GM19372 (cell line): ENCODE results near the gene BIN2.
A peak's percentile ranks its signal among the peaks of the same experiment; 100 is the strongest.
"Not testable (repeated sequence)": the region's sequence is repeated elsewhere in the genome, so short reads cannot be mapped to it uniquely, and the experiment has no call there.

Experiments
- ATAC-seq: cut with Tn5 transposase; IDR thresholded peaks from one replicate; pipeline ENCODE4 v1.9.1; 2021; ENCODE audit warnings: mild to moderate bottlenecking, low read depth, moderate library complexity; ENCODE audit not compliant: unreplicated experiment

The BIN2 gene

DNA sequence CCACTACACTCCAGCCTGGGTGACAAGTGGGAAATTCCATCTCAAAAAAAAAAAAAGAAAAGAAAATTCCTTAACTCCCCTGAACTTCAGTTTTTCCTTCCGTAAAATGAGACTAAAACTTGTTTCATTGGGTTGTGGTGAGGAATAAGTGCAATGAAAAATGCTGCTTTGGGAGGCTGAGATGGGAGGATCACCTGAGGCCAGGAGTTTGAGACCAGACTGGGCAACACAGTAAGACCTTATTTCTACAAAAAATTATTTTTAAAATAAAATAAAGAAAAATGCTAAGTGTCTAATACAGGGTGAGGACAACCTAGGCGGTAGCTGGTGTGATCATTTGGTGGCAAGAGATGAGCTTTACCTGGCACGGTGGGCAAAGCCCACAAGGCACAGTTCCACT lies 60.6 kb downstream of the BIN2 start:
- no peak for ATAC-seq

DNA sequence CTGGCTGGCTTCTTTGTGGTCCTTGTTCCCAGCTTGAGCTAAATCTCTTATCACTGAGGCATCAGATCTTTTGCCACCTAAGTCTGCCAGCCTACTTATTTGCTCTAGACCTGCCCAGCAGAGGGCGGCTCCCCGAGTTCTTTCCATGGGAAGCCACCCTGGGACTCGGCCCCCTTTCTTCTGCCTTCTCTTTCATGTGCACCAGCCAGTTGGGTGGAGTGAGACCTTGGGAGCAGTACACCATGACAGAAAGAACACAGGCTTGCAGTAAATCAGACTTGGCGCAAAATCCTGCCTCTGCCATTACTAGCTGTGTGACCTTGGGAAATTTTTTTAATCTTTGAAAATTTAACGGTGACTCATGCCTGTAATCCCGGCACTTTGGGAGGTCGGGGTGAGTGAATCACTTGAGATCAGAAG lies 61.2 kb downstream of the BIN2 start:
- ATAC-seq = no peak

GRCh38 chr12:51259600-51259999 lies 64.4 kb downstream of the BIN2 start:
- ATAC-seq = not testable (repeated sequence)

- no peak for ATAC-seq
Observed at GRCh38 chr12:51254536-51254935, 69.4 kb downstream of the BIN2 start.

- ATAC-seq = no peak
Observed at GRCh38 chr12:51253276-51253675, 70.7 kb downstream of the BIN2 start.

DNA sequence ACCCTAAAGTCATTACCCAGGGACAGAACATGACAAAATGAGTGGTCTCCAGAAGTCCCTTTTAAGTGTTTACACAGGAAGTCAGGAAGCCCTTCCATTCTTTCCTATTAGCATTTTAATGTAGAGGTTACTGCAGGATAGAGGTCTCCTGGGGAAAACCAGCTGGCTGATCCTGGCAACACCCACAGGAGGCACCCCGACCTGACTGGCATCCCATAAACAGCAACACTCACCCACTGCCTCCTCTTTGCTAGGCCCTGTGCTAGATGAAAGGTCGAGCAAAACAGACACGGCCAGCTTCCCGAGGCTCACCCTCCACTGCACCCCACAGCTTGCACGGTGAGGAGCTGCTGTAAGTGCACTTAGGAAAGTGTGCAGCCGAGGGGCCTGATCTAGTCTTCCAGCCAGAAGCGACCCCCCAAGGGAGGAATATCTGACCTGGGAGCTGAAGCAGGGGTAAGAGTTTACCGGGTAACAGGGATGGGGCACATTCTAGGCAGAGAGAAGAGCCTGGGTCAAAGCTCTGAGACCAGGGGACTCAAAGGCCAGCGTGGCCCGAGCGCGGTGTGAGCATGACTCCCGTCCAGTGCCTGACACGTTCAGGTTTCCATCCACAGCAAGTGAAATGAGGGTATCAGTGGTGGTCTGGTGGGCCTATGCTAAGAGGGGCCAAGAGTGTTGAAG lies 76.3 kb downstream of the BIN2 start:
- no peak for ATAC-seq

DNA sequence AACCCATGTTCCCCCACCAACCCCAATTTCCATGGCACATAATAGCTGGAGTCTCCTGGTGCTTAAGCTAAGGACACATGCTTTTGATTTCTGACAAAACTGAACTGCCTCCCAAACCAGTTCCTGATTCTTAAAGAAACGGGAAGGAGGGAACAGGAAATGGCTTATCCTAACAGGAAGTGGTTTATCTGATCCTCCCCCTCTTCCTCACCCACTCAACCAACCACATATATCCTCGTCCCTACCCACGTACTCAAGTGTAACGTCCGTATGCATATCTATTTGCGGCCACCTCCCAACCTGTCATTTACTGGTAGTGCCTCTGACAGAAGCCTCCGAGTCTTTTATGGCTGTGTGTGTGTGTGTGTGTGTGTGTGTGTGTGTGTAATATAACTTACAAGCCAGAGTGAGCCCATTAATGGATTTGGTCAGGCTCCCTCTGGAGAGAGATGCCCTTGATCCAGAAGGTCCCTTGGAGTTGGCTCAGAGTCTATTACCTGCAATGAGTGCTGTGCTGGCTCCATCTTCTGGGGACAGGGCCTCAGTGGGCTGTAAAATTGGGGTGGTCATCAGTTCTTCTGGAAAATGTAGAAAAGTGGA lies 77.6 kb downstream of the BIN2 start:
- no peak for ATAC-seq

GRCh38 chr12:51245476-51246253 lies 78.3 kb downstream of the BIN2 start:
- ATAC-seq = no peak

- ATAC-seq = no peak
Observed at GRCh38 chr12:51244269-51244668, 79.7 kb downstream of the BIN2 start.

GRCh38 chr12:51242876-51243275 lies 81.1 kb downstream of the BIN2 start:
- no peak for ATAC-seq

DNA sequence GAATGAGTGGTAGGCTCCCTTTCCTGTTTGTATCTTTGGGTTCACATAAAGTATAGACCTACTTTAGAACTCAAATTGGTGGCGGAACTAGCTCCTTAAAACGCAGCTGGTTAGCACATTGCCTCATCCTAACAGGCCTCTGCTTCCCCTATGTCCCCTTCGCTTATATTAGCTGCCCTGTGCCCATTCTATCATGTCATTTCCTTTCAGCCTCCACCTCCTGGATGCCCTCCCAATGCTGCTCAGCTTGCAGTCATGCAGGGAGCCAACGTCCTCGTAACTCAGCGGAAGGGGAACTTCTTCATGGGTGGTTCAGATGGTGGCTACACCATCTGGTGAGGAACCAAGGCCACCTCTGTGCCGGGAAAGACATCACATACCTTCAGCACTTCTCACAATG lies 81.9 kb downstream of the BIN2 start:
- no peak for ATAC-seq

DNA sequence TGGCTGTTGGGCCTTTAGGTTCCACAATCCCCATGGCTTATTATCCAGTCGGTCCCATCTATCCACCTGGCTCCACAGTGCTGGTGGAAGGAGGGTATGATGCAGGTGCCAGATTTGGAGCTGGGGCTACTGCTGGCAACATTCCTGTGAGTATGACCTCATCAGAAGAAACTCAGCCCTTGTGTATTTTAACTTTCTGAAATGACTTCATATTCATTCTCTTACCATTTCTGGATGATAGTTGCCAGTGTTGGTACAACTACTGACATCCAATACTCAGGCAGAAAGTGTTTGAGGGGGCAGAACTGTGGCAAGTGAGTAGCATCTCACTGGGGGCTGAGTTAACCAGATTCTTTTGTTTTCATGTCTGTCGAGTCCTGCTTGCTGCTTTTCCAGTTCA lies 83.0 kb downstream of the BIN2 start:
- no peak for ATAC-seq

DNA sequence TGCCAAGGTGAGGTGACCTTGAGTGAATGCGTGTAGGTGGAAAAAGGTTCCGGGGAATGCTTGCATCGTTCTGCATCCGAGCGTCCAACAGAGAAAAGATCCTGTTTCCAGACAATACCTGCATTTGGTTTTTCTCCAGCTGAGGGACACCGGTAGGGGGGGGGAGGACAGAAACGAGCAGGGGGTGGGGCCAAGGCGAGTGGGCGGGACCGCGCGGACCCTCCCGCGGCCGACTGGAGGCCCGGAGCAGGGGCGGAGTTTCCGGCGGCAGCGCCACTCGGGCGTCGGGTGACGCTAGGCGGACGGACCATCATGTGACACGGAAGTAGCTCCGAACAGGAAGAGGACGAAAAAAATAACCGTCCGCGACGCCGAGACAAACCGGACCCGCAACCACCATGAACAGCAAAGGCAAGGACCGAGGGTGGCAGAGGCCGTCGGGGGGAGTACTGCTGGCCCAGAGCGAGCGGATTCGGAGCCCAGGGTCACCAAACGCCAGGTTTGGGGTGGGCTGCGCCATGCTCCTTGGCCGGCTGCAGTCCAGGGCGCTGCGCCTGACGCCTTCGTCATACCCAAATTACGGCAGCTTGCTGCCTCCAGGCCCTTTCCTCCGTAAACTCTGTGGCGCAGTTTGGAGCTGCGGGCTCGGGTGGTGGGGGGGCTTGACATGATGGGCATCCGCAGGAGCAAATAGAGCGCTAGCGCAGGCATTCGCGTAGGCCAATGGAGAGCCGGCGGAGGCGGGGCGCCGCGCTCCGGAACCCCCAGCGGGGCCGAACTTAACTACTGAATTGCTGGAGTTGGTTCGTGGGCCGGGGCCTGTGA lies 85.3 kb downstream of the BIN2 start, which contains the start of gene DAZAP2:
Gene DAZAP2, plus strand, starts transcription at position 317 of the 825 bp plus-strand sequence. Its CDS starts 82 bp downstream, at position 399.
- ATAC-seq = peak; percentile 92

- peak; percentile 5 for ATAC-seq
Observed at GRCh38 chr12:51238037-51238509, 85.9 kb downstream of the BIN2 start.

DNA sequence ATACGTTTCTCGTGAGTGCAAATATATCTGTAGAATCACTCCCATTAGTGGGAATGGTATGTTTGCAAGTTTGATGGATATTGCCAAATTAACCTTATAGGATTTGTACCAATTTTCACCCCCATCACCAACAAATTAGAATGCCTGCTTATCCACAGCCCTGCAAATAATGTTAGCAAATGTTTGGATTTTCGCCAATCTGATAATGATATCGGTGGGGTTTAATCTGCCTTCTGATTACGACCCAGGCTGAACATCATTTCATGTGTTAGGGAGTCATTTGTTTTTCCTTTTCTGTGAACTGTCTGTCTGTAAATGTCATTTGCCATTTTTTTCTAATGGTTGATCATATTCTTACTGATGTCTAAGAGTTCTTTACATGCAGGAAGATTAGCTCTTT lies 89.4 kb downstream of the BIN2 start:
- ATAC-seq = no peak

- ATAC-seq = no peak
Observed at GRCh38 chr12:51232642-51233041, 91.3 kb downstream of the BIN2 start.
